Fibroblast of pulmonary artery (primary cell): ENCODE data around the gene UBE2D4.
"Not testable (repeated sequence)": the region's sequence is repeated elsewhere in the genome, so short reads cannot be mapped to it uniquely, and the experiment has no call there.

ENCODE experiments used
- DNase-seq: peaks from one replicate; pipeline ENCODE4 v3.0.0-alpha.2; 2010; ENCODE audit warnings: low read depth
- H3K4me3 ChIP-seq: replicated peaks from 2 replicates; pipeline ENCODE4 v1.5.1; 2011; ENCODE audit warnings: low read depth, mild to moderate bottlenecking, control low read depth, low read length, moderate library complexity
- TF ChIP-seq, protein P1 (sequence below): IDR thresholded peaks from 2 replicates; pipeline ENCODE4 v1.5.1; 2011; ENCODE audit warnings: mild to moderate bottlenecking, control low read depth, low read length, inconsistent platforms; ENCODE audit errors: missing control alignments

UBE2D4 gene

DNA sequence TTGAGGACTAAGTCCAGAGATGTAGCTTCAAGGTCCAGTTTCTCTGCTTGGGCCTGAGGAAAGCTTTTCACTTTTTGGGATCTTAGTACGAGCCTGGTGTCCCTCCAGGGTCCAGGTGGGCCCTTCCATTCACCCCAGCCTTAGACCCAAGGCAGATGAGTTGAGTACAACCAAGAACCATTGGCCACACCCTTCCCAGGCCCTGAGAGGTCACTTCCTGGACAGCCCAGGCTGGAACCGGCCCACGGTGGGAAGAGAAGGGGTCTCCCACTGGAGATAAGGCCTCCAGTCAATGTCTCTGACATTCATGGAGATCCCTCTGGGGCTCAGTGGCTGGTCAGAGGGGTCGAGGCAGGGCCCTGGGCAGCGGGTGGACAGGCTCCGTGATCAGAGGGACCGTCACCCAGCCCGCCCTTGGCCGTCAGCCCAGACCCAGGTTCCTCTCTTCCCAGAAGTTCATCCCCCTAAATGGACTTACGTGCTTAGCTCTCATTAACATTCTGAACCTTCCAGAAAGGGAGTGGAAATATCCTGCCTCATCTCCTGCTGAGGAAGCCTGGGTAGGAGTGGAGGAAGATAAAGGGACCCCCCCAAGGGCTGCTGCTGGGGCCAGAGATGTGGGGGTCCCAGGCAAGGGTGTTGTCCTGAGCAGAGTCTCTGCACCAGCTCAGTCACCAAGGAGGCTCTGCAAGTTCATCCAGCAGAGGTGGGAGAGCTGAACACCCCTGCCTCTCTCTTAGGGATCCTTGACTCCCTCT, 48.7 kb downstream of the UBE2D4 start:
- not testable (repeated sequence) for DNase-seq, H3K4me3 ChIP-seq

DNA sequence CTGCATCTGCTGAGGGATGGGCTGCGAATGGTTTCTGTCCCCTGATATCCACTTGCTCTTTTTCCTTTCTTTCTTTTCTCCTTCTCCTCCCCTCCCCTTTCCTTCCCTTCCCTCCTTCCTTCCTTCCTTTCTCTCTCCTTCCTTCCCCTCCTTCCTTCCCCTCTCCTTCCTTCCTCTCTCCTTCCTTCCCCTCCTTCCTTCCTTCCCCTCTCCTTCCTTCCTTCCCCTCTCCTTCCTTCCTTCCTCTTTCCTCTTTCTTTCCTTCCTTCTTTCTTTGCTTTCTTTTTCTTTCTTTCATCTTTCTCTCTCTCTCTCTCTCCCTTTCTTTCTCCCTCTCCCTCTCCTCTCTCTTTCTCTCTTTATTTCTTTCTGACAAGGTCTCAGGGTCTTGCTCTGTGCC, 51.3 kb downstream of the UBE2D4 start:
- H3K4me3 ChIP-seq: no peak overlapping the region
- no peak for DNase-seq
- TF ChIP-seq, protein P1, sequence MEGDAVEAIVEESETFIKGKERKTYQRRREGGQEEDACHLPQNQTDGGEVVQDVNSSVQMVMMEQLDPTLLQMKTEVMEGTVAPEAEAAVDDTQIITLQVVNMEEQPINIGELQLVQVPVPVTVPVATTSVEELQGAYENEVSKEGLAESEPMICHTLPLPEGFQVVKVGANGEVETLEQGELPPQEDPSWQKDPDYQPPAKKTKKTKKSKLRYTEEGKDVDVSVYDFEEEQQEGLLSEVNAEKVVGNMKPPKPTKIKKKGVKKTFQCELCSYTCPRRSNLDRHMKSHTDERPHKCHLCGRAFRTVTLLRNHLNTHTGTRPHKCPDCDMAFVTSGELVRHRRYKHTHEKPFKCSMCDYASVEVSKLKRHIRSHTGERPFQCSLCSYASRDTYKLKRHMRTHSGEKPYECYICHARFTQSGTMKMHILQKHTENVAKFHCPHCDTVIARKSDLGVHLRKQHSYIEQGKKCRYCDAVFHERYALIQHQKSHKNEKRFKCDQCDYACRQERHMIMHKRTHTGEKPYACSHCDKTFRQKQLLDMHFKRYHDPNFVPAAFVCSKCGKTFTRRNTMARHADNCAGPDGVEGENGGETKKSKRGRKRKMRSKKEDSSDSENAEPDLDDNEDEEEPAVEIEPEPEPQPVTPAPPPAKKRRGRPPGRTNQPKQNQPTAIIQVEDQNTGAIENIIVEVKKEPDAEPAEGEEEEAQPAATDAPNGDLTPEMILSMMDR: no peak

DNA sequence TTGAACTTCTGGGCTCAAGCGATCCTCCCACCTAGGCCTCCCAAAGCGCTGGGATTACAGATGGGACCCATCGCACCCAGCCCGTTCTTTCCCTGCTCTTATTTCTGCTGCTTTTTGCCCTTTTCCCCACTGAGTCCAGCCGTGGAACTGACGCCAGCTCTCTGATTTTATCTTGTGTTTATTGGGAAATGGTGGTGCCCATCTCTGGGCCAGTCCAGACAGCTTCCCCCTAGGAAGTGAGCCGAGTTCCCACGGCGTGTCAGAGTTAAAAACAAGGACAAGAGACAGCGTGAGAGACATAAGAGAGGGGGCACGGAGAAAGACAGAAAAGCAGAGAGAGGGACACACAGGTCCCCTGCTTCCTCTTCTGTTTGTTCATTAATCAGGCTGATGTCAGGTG, 51.9 kb downstream of the UBE2D4 start:
- H3K4me3 ChIP-seq, DNase-seq: not testable (repeated sequence)

DNA sequence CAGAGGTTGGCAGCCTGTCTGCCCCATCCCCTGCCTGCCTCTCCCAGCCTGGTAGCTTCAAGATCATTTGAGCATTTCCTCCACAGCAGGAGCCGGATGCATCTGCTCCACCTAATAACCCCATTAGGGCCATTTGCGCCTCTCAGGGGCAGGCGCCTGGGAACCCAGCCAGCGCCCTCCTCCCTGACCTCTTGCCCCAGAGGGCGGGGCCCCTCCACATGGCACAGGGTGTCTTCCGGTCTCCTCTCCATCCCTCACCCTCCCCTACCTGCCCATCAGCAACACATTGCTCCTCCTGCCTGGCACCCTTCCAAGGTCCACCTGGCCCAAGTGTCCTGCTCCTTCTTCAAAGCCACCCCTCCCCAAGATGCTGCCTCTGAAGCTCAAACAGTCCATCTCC, 56.6 kb downstream of the UBE2D4 start:
- DNase-seq, H3K4me3 ChIP-seq: not testable (repeated sequence)

DNA sequence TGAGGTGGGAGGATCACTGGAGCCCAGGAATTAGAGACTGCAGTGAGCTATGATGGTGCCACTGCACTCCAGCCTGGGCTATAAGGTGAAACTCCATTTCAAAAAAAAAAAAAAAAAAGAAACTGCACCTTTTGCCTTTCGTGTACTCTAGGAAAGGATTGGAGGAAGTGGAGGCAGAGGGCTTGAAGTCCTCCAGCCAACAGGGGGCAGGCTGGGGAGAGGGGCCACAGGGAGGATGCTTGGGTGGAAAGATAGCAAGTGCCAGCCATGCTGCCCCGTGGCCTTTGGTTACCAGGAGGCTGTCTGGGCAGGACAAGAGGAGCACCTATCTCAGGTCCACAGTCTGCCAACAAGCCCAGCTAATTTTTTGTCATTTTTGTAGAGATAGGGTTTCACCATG, 57.5 kb downstream of the UBE2D4 start:
- DNase-seq, H3K4me3 ChIP-seq: not testable (repeated sequence)

DNA sequence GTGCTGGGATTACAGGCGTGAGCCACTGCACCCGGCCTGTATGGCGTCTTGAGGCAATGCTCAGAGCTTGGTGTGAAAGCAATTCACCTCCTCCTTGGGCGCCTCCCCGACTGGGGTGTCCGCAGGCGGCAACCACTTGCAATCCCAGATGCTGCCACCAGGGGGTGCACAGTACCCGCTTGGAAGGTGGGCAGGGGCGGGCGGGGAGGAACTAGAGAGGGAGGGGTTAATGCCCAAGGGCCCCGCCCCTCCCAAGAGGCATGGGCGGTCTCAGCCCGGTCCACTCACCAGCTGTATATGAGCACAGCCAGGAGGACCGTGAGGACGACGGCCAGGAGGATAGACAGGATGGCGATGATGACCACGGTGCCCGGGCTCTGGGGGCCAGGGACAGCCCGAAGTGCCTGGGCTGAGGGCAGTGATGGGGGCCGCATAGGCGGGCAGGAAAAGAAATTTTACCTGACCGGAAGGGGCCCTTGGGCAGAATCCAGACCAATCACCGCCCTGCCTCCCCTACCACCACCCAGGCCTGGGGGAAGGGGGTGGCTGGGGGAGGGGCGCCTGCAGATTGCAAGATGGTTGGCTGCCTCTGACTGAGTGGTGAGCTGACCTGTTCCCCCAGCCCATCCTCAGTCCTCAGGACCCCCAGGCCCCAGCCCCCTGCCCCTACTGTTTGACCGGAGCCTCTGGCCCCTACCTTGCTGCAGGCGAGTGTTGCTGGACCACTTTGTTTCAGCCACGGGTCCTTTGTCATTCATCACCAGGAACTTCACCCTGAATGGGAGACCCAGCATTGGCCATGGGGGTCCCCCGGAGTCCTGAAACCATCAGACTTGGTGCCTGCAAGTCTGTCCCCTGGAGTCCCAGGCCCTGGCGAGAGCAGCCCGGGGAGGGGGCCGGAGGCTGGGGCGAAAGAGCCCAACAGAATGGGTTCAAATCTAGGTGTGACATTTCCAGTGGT, 59.9 kb downstream of the UBE2D4 start:
- TF ChIP-seq, protein P1: peak; percentile 42
- H3K4me3 ChIP-seq: not testable (repeated sequence)
- DNase-seq: peak; percentile 73

DNA sequence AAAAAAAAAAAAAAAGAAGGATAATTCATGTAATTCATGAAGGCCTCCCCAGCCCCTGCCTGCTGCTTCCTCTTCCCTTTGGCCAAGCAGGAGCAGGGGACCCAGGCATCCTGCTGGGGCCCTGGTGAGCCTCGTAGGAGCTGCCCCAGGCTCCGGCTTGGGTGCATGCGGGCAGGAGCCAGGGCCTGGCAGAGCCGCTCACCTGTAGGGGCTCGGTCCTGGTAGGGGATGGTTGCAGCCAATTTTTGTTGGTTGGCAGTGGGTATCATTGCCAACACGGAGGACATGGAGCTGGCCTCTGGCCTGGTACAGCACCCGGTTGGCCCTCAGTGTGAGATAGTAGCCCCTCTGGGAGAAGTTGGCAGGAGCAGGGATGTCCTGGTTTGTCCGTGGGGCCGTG, 61.2 kb downstream of the UBE2D4 start:
- DNase-seq, H3K4me3 ChIP-seq: not testable (repeated sequence)

DNA sequence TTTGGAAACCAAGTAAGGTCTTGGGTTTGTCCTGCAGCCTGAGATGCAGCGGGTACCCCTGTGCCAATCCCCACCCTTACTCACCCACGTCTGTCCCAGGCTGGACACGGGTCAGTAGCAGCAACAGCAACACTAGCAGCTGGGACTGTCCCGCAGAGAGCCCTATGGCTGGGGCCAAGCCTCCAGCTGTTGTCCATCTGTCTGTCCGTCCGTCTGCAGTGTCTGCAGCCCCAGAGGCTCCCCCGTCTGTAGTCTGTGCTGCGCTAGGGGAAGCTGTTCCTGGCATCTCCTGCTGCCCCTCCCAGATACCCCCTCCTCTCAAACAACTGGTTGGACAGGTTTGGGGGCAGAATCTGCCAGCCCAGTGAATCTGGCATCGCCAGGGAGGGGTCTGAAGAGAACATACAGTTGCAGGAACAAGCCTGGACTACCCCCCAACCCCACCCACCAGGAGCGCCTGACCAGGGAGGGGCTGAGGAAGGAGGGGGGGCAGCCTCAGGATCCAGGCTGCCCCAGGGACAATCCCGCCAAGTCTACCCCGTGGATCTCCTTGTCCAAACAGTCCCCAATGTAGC, 63.9 kb downstream of the UBE2D4 start:
- DNase-seq, H3K4me3 ChIP-seq: not testable (repeated sequence)

DNA sequence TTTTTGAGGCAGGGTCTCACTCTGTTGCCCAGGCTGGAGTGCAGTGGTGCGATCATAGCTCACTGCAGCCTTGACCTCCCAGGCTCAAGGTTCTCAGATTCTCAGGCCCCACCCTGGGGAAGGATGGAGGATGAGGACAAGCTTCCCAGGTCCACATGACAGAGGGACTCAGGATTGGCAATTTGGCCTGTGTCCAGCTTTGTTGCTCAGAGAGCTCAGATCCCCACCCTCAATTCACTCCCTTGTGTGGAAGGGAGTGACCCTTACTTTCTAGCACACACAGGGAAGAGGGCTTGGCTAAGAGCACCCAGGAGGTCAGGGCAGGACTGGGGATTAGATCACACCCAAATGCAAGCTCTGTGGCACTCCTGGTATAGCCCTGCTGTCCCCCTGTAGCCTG, 64.6 kb downstream of the UBE2D4 start:
- not testable (repeated sequence) for H3K4me3 ChIP-seq, DNase-seq

DNA sequence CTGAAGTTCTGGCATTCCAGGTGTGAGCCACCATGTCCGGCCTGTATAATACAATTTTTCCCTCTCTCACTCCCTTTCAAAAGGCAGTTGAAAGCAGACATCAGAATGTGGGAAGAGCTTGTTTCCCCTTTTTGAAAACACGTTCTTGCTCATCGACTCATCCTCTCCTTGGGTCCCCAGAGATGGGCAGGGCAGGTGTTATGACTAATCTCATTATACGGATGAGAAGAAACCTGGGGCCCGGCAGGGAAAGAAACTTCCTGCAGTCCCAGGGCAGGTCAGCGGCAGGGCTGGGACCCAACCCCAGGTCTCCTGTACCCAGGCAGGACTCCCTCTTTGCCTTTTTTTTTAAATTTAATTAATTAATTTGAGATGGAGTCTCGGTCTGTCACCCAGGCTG, 66.7 kb downstream of the UBE2D4 start:
- peak; percentile 8 for DNase-seq
- H3K4me3 ChIP-seq: not testable (repeated sequence)

DNA sequence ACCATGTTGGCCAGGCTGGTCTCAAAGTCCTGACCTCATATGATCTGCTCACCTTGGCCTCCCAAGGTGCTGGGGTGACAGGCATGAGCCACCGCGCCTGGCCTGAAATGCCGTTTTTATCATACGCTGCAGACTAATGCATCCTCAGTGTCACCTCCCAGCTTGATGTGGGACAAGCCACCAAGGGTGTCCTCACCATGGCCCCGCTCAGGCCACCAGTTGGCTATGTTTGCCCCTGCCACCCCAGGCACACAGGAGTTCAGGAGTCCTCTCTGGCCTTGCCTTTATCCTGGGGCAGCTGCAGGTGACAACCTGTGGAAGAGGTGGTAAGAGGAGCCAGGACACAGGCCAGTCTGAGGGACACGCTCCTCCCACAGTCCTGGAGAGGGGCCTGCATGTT, 68.4 kb downstream of the UBE2D4 start:
- not testable (repeated sequence) for H3K4me3 ChIP-seq, DNase-seq

DNA sequence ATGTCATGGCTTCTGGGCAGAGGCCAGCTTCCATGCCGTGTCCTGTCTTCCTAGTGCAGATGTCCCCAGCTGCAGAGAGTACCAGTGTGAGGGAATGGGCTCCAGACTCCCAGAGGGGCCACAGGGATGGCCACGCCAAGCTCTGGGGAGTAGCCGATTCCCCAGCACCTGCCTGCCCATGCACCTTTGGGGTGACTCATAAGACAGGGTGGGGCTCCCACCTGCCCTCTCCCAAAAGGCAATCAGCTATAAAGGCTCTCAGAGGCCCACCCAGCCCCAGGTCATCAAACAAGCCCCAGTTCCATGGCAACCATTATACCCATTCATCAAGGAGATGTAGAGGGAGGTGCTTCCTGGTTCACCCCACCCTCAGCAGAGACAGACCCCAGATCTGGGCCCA, 71.3 kb downstream of the UBE2D4 start, which contains the start of gene SPDYE1:
TSS of gene SPDYE1 (plus strand) at position 366 of the 400 bp plus-strand sequence. CDS start 2,053 bp downstream, outside the sequence.
- not testable (repeated sequence) for H3K4me3 ChIP-seq, DNase-seq
